H1 (cell line): ENCODE measurements around the gene TMEM144. TPM values are rescaled to one million over a fixed set of nuclear protein-coding genes. Genes with fewer than 3 reads are reported as not detected.

ENCODE experiments used
- CTCF ChIA-PET: fragments of 300-600 bp; sonication (Branson Sonifier 250); formaldehyde crosslinking; loops from one replicate; lab custom pipeline; 2021; ENCODE audit not compliant: partially characterized antibody; lab: Charles Lee
- POLR2A ChIA-PET: fragments of 300-600 bp; sonication (Branson Sonifier 250); formaldehyde crosslinking; loops from one replicate; lab custom pipeline; 2021; ENCODE audit warnings: inconsistent platforms; ENCODE audit not compliant: partially characterized antibody; lab: Charles Lee
- DNase-seq, 2 experiments: peaks; one replicate each; pipeline versions ENCODE4 v3.0.0 to v3.0.0-alpha.2; 2010 to 2022; ENCODE audit warnings: low spot score in 2 of 2, low read depth in 1 of 2, mixed read lengths in 1 of 2
- FAIRE-seq: peaks from 2 replicates; lab custom pipeline; 2011; peaks lifted over from hg19 to GRCh38; lab: Jason Lieb, UNC
- H2AFZ ChIP-seq: 2 replicates; pipeline ENCODE4 v1.8.1; 2012; ENCODE audit warnings: low read length, inconsistent platforms
- H2AK5ac ChIP-seq: 2 replicates; pipeline ENCODE4 v1.6.1; 2013; ENCODE audit warnings: low read depth, low read length
- H2BK120ac ChIP-seq: replicated peaks from 2 replicates; pipeline ENCODE3; 2013; ENCODE audit warnings: low read depth, low read length, inconsistent platforms
- H2BK12ac ChIP-seq: 2 replicates; pipeline ENCODE4 v1.6.1; 2013; ENCODE audit warnings: low read depth, low read length
- H2BK15ac ChIP-seq: 2 replicates; pipeline ENCODE4 v1.6.1; 2013; ENCODE audit warnings: low read length
- H2BK20ac ChIP-seq: 2 replicates; pipeline ENCODE4 v1.6.1; 2013; ENCODE audit warnings: low read length
- H2BK5ac ChIP-seq: 2 replicates; pipeline ENCODE4 v1.6.1; 2013; ENCODE audit warnings: low read depth, low read length
- H3K14ac ChIP-seq: 2 replicates; pipeline ENCODE4 v1.6.1; 2013; ENCODE audit warnings: inconsistent platforms; ENCODE audit not compliant: insufficient read length
- H3K18ac ChIP-seq: 2 replicates; pipeline ENCODE4 v1.6.1; 2013; ENCODE audit warnings: low read length; ENCODE audit errors: extremely low read depth
- H3K23ac ChIP-seq: 2 replicates; pipeline ENCODE4 v1.6.1; 2013; ENCODE audit warnings: inconsistent platforms; ENCODE audit not compliant: insufficient read length
- H3K23me2 ChIP-seq: 2 replicates; pipeline ENCODE4 v1.6.1; 2013; ENCODE audit warnings: low read depth, low read length
- H3K27ac ChIP-seq: 2 replicates; pipeline ENCODE4 v1.6.1; 2011; ENCODE audit warnings: low read depth, low read length, inconsistent platforms
- H3K27me3 ChIP-seq, 4 experiments: replicated peaks in 1 of 4; 1 replicate in 1 of 4; 2 replicates in 3 of 4; pipeline versions ENCODE4 v1.6.1 to v1.8.1; 2011 to 2013; ENCODE audit warnings: low read length in 3 of 4, mild to moderate bottlenecking in 3 of 4, inconsistent platforms in 2 of 4, mixed read lengths in 2 of 4, moderate library complexity in 1 of 4; ENCODE audit not compliant: control insufficient read depth in 3 of 4, insufficient read depth in 3 of 4; ENCODE audit errors: extremely low read depth in 1 of 4
- H3K36me3 ChIP-seq, 4 experiments: 2 replicates each; pipeline versions ENCODE4 v1.6.1 to v1.8.1; 2011 to 2013; ENCODE audit warnings: mild to moderate bottlenecking in 4 of 4, low read length in 3 of 4, moderate library complexity in 2 of 4, control low read depth in 1 of 4, inconsistent platforms in 1 of 4; ENCODE audit not compliant: insufficient read depth in 4 of 4, control insufficient read depth in 2 of 4
- H3K4ac ChIP-seq: replicated peaks from 2 replicates; pipeline ENCODE3; 2013; ENCODE audit warnings: low read length, low read depth, mixed read lengths, inconsistent platforms; ENCODE audit not compliant: insufficient read length
- H3K4me1 ChIP-seq, 4 experiments: replicated peaks in 1 of 4; 1 replicate in 1 of 4; 2 replicates in 3 of 4; pipeline versions ENCODE4 v1.6.1 to v1.8.1; 2011 to 2013; ENCODE audit warnings: low read length in 3 of 4, inconsistent platforms in 2 of 4, mixed read lengths in 1 of 4; ENCODE audit not compliant: insufficient read depth in 4 of 4, control insufficient read depth in 3 of 4
- H3K4me2 ChIP-seq, 2 experiments: 2 replicates each; pipeline versions ENCODE4 v1.6.1 to v1.8.1; 2011 to 2013; ENCODE audit warnings: low read depth in 2 of 2, low read length in 2 of 2, control low read depth in 1 of 2, inconsistent platforms in 1 of 2, mild to moderate bottlenecking in 1 of 2; ENCODE audit not compliant: insufficient read depth in 1 of 2
- H3K4me3 ChIP-seq, 4 experiments: fragments of 200-600, 300-600 bp in 1 of 4; sonication (generic), shearing (Covaris generic), sonication (Bioruptor Twin) in 1 of 4; 2 replicates each; pipeline versions ENCODE4 v1.5.1 to v1.8.1; 2011 to 2016; ENCODE audit warnings: low read length in 4 of 4, low read depth in 3 of 4, control low read depth in 2 of 4, inconsistent platforms in 2 of 4, mild to moderate bottlenecking in 2 of 4, mixed read lengths in 1 of 4, moderate library complexity in 1 of 4; ENCODE audit not compliant: insufficient read depth in 2 of 4; ENCODE audit errors: extremely low read depth in 1 of 4
- H3K56ac ChIP-seq: replicated peaks from 2 replicates; pipeline ENCODE3; 2013; ENCODE audit warnings: low read depth, mild to moderate bottlenecking, mixed read lengths, low read length, inconsistent platforms; ENCODE audit not compliant: insufficient read length
- H3K79me1 ChIP-seq: 2 replicates; pipeline ENCODE4 v1.6.1; 2013; ENCODE audit warnings: low read depth, low read length, control low read depth
- H3K79me2 ChIP-seq, 2 experiments: 2 replicates each; pipeline versions ENCODE4 v1.6.1 to v1.8.1; 2012 to 2013; ENCODE audit warnings: low read length in 2 of 2, mild to moderate bottlenecking in 2 of 2, inconsistent platforms in 1 of 2; ENCODE audit not compliant: insufficient read depth in 2 of 2, control insufficient read depth in 1 of 2
- H3K9ac ChIP-seq, 4 experiments: replicated peaks in 1 of 4; 1 replicate in 1 of 4; 2 replicates in 3 of 4; pipeline versions ENCODE4 v1.6.1 to v1.8.1; 2011 to 2013; ENCODE audit warnings: low read depth in 3 of 4, low read length in 3 of 4, control low read depth in 2 of 4, mild to moderate bottlenecking in 2 of 4, moderate library complexity in 2 of 4, inconsistent platforms in 1 of 4; ENCODE audit errors: extremely low read depth in 1 of 4
- H3K9me3 ChIP-seq, 2 experiments: 2 replicates each; pipeline versions ENCODE4 v1.6.1 to v1.8.1; 2012 to 2013; ENCODE audit warnings: mild to moderate bottlenecking in 2 of 2, moderate library complexity in 2 of 2, control low read depth in 1 of 2, inconsistent platforms in 1 of 2, low read depth in 1 of 2, low read length in 1 of 2, mixed read lengths in 1 of 2; ENCODE audit not compliant: insufficient read depth in 2 of 2
- H4K20me1 ChIP-seq, 2 experiments: replicated peaks in 1 of 2; 2 replicates each; pipeline versions ENCODE3 to v1.8.1; 2011 to 2013; ENCODE audit warnings: inconsistent platforms in 2 of 2, low read length in 2 of 2, mild to moderate bottlenecking in 1 of 2; ENCODE audit not compliant: insufficient read depth in 2 of 2, control insufficient read depth in 1 of 2
- H4K5ac ChIP-seq: 2 replicates; pipeline ENCODE4 v1.6.1; 2013; ENCODE audit warnings: low read length, low read depth, mixed read lengths, inconsistent platforms; ENCODE audit not compliant: insufficient read length
- H4K8ac ChIP-seq: 2 replicates; pipeline ENCODE4 v1.8.0; 2013; ENCODE audit warnings: mild to moderate bottlenecking, moderate library complexity, low read length, inconsistent platforms; ENCODE audit not compliant: insufficient read depth; ENCODE audit errors: extremely low read depth
- H4K91ac ChIP-seq: replicated peaks from 2 replicates; pipeline ENCODE3; 2013; ENCODE audit warnings: low read length, mixed read lengths, inconsistent platforms; ENCODE audit not compliant: insufficient read length
- CBX8 ChIP-seq: fragments of 300-800, 300-1000 bp; sonication (generic); IDR thresholded peaks from 2 replicates; pipeline ENCODE4 v1.7.1; 2016; ENCODE audit warnings: low read depth, low read length, borderline replicate concordance
- CHD2 ChIP-seq: IDR thresholded peaks from 2 replicates; pipeline ENCODE4 v1.6.1; 2012; ENCODE audit warnings: low read length, improper control_type of control experiment
- CREB1 ChIP-seq: IDR thresholded peaks from 2 replicates; pipeline ENCODE4 v1.6.1; 2012; ENCODE audit warnings: inconsistent platforms
- HDAC2 ChIP-seq, 2 experiments: fragments of 300-600 bp in 1 of 2; sonication (generic) in 1 of 2; IDR thresholded peaks; 2 replicates each; pipeline ENCODE4 v1.6.1; 2011 to 2012; ENCODE audit warnings: low read depth in 2 of 2, low read length in 2 of 2, mild to moderate bottlenecking in 2 of 2, moderate library complexity in 2 of 2, borderline replicate concordance in 1 of 2, inconsistent platforms in 1 of 2
- JUN ChIP-seq: IDR thresholded peaks from 2 replicates; pipeline ENCODE4 v1.6.1; 2011; ENCODE audit warnings: low read depth, mild to moderate bottlenecking, improper control_type of control experiment, low read length
- KDM4A ChIP-seq: IDR thresholded peaks from one replicate; pipeline ENCODE4 v1.7.1; 2012; ENCODE audit warnings: low read depth, mild to moderate bottlenecking, moderate library complexity, low read length, inconsistent platforms; ENCODE audit not compliant: severe bottlenecking
- MAFK ChIP-seq: IDR thresholded peaks from 2 replicates; pipeline ENCODE4 v1.6.1; 2012; ENCODE audit warnings: low read depth, mild to moderate bottlenecking, improper control_type of control experiment, low read length
- POLR2A ChIP-seq, 2 experiments: IDR thresholded peaks; 1 replicate in 1 of 2; 2 replicates in 1 of 2; pipeline ENCODE4 v1.6.1; 2011; ENCODE audit warnings: low read depth in 2 of 2, low read length in 2 of 2, mild to moderate bottlenecking in 2 of 2; ENCODE audit errors: control extremely low read depth in 1 of 2
- POLR2AphosphoS5 ChIP-seq: IDR thresholded peaks from 2 replicates; pipeline ENCODE4 v1.6.1; 2011; ENCODE audit warnings: low read depth, low read length
- RBBP5 ChIP-seq: IDR thresholded peaks from 2 replicates; pipeline ENCODE4 v1.7.1; 2012; ENCODE audit warnings: low read depth, mild to moderate bottlenecking, inconsistent platforms, low read length, moderate library complexity, borderline replicate concordance
- RXRA ChIP-seq: IDR thresholded peaks from 2 replicates; pipeline ENCODE4 v1.6.1; 2011; ENCODE audit warnings: low read depth, mild to moderate bottlenecking, low read length, moderate library complexity; ENCODE audit not compliant: insufficient read depth
- SIRT6 ChIP-seq: IDR thresholded peaks from one replicate; pipeline ENCODE4 v1.7.1; 2012; ENCODE audit warnings: low read length, inconsistent platforms
- SRF ChIP-seq: IDR thresholded peaks from 2 replicates; pipeline ENCODE4 v1.6.1; 2011; ENCODE audit warnings: mild to moderate bottlenecking, low read depth, low read length, moderate library complexity
- whole genome bisulfite sequencing, 2 experiments: shearing (Covaris generic) in 1 of 2; methylation state at CpG; one replicate each; pipeline versions ENCODE4 v1.1.6 to v1.1.7; 2013 to 2015; ENCODE audit warnings: low lambda C conversion rate in 2 of 2, mixed read lengths in 2 of 2, inconsistent platforms in 1 of 2, low coverage in 1 of 2, missing lambda C conversion rate in 1 of 2; ENCODE audit not compliant: insufficient replicate concordance in 2 of 2, insufficient coverage in 1 of 2, insufficient read length in 1 of 2; ENCODE audit errors: extremely low coverage in 1 of 2, missing lambda C conversion rate in 1 of 2; 5-methylcytosine and 5-hydroxymethylcytosine counted together
- polyA plus RNA-seq, 7 experiments: library from polyadenylated mRNA; depleted of rRNA in 3 of 7; stranded (reverse) in 5 of 7; unstranded in 2 of 7; fragments of >200 nt in 5 of 7; fragments of 200-250 nt in 2 of 7; gene quantifications; 1 replicate in 5 of 7; 2 replicates in 1 of 7; 4 replicates in 1 of 7; pipeline versions ENCODE4 v1.2.1 to v1.2.3, GENCODE V29; 2011 to 2013; ENCODE audit warnings: missing spikeins in 2 of 7, mixed read lengths in 2 of 7
- total RNA-seq: library from RNA; stranded (reverse); fragmentation: NEBNext Ultra II Directional; extraction: Animal tissue kit (Norgen Biotek cat#: 25700); gene quantifications from 2 replicates; pipeline ENCODE4 v1.2.1, GENCODE V29; 2021

Gene TMEM144
- total and polyA plus RNA-seq, 2 of the 8 experiments (the other 6 are each of a cell fraction or from before 2014, with no cell fraction given): 1.9 to 2.6 TPM

GRCh38 chr4:158277558-158277957 is 67.3 kb downstream of the TMEM144 start:
- no peak overlapping the region for H2BK15ac ChIP-seq
- H2BK5ac ChIP-seq: no peak overlapping the region
- H4K8ac ChIP-seq: no peak overlapping the region
- H4K5ac ChIP-seq: no peak overlapping the region
- H4K91ac ChIP-seq: no peak overlapping the region
- H3K9me3 ChIP-seq: no peaks in the 10 kb centered on the region
- no peaks in the 10 kb centered on the region for H3K23me2 ChIP-seq
- DNase-seq (no peak), FAIRE-seq (no peak)
- no peaks in the 10 kb centered on the region for H3K79me2 ChIP-seq
- no peak overlapping the region for H3K56ac ChIP-seq
- H3K4me3 ChIP-seq: no peak overlapping the region
- H3K36me3 ChIP-seq: no peaks in the 10 kb centered on the region
- no peak overlapping the region for H3K4me2 ChIP-seq
- H2BK120ac ChIP-seq: no peak overlapping the region
- no peaks in the 10 kb centered on the region for H4K20me1 ChIP-seq
- H3K79me1 ChIP-seq: no peaks in the 10 kb centered on the region
- H3K27me3 ChIP-seq: no peaks in the 10 kb centered on the region
- H3K18ac ChIP-seq: no peak overlapping the region
- H3K4ac ChIP-seq: no peak overlapping the region
- ChIA-PET CTCF (interaction anchor here (0.6 to 1.4 kb wide), 5 partner anchors 9 to 337 kb away, joined by 3 to 7 read pairs (median 3); no protein-coding TSS in a partner anchor), POLR2A (no interaction called here)
- H3K4me1 ChIP-seq: no peaks in the 10 kb centered on the region
- no peak overlapping the region for H2AFZ ChIP-seq
- H2BK12ac ChIP-seq: no peak overlapping the region
- no peak overlapping the region for H2BK20ac ChIP-seq
- WGBS, 2 experiments: 97% methylated on average over 8 of the region's 8 CpGs; no CpG with 5 or more reads in 1 of the 2 experiments
- H2AK5ac ChIP-seq: no peak overlapping the region
- H3K9ac ChIP-seq: no peak overlapping the region
- H3K27ac ChIP-seq: no peak overlapping the region
- no peak overlapping the region for H3K14ac ChIP-seq
- H3K23ac ChIP-seq: no peak overlapping the region
- TF ChIP-seq RXRA (no peak), SRF (no peak), CREB1 (no peak), KDM4A (no peak), CBX8 (no peak), MAFK (no peak), HDAC2 (IDR thresholded peaks at IDR 0.05; ENCODE audit: borderline replicate concordance in 1 of 2, low read depth in 2 of 2, low read length in 2 of 2) (no peak), JUN (no peak), CHD2 (no peak), POLR2AphosphoS5 (no peak), RBBP5 (no peak), SIRT6 (no peak), POLR2A (IDR thresholded peaks at IDR 0.05; ENCODE audit: control extremely low read depth in 1 of 2, low read depth in 2 of 2, low read length in 2 of 2) (no peak)
